ENCODE measurements around the gene NTM.

DNA sequence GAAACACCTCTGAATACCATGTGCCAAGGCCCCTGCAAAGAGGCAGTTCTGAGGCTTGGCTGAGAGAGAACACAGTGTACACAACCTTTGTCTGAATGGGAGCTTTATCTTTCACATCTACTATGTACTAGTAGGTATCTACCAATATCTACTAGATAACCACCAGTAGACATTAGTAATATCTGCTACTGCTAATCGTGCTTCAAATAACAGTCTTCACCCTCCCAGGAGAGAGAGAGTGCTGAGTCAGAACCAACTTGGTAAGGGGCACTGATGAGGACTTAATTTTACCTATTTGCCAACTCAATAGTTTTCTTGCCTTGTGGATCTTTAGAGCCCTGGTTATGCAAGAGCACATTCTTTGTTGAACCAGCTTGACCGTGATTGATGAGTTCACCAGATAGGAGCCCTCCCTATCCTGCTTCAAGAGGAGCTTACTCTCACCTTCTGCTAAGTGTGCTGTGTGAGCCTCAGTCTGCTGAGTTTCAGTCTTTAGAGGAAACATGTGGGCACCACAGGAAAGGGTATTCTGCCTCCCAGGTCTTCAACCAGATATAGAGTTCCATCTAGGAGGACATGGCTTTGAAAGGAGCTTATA lies 967.5 kb downstream of the NTM start:
- TF ChIP-seq CTCF (IDR thresholded peaks at IDR 0.05; ENCODE audit: low read depth, low read length, poor library complexity, severe bottlenecking) (no peak), EZH2phosphoT487 (IDR thresholded peaks at IDR 0.05; ENCODE audit: borderline replicate concordance, low read length) (no peak)
